Progenitor cell of endocrine pancreas (in vitro differentiated cells): ENCODE measurements around the gene AHDC1. TPM values are rescaled to one million over a fixed set of nuclear protein-coding genes. Genes with fewer than 3 reads are reported as not detected.

Source experiments
- DNase-seq: peaks from one replicate; pipeline ENCODE4 v3.0.0; 2021; ENCODE audit warnings: low spot score; ENCODE audit not compliant: unreplicated experiment
- H3K27ac Mint-ChIP-seq: 2 replicates; pipeline ENCODE4 v1.8.0; 2021; ENCODE audit warnings: mild to moderate bottlenecking, moderate library complexity, mixed read lengths
- H3K27me3 Mint-ChIP-seq: 2 replicates; pipeline ENCODE4 v1.8.0; 2021; ENCODE audit warnings: mixed read lengths
- H3K36me3 Mint-ChIP-seq: 2 replicates; pipeline ENCODE4 v1.8.0; 2022; ENCODE audit warnings: mixed read lengths; ENCODE audit not compliant: insufficient read depth
- H3K4me1 Mint-ChIP-seq: 2 replicates; pipeline ENCODE4 v1.8.0; 2021; ENCODE audit warnings: low read depth, mixed read lengths
- H3K4me3 Mint-ChIP-seq: 2 replicates; pipeline ENCODE4 v1.8.0; 2021; ENCODE audit warnings: low read depth, mild to moderate bottlenecking, moderate library complexity, mixed read lengths
- H3K9me3 Mint-ChIP-seq: 2 replicates; pipeline ENCODE4 v1.8.0; 2021; ENCODE audit warnings: low read depth, mixed read lengths
- CTCF ChIP-seq: fragments of 200-600 bp; sonication (generic); IDR thresholded peaks from one replicate; pipeline ENCODE4 v1.5.0; 2021; ENCODE audit warnings: antibody characterized with exemption, mild to moderate bottlenecking; ENCODE audit not compliant: unreplicated experiment
- total RNA-seq: library from RNA; stranded (reverse); gene quantifications from 2 replicates; pipeline ENCODE4 v1.2.1, GENCODE V29; 2021

AHDC1 gene
- total RNA-seq, 1 donor from 2014 or later = 53.3 TPM

GRCh38 chr1:27485363-27485762, 118.6 kb downstream of the AHDC1 start:
- H3K36me3 Mint-ChIP-seq = no peaks in the 10 kb centered on the region
- no peak for DNase-seq
- H3K27me3 Mint-ChIP-seq = no peaks in the 10 kb centered on the region
- no peak overlapping the region for H3K27ac Mint-ChIP-seq
- H3K4me1 Mint-ChIP-seq = peaks cover 12% of the 10 kb centered on the region
- no peaks in the 10 kb centered on the region for H3K9me3 Mint-ChIP-seq
- TF ChIP-seq CTCF = no peak
- H3K4me3 Mint-ChIP-seq = no peak overlapping the region

Other genes with a start within 250 kb of the AHDC1 start
- gene MAP3K6, start 237.2 kb downstream of the AHDC1 start, total RNA-seq = 1.1 and 1.8 TPM in 2 replicates
- gene FCN3, start 229.3 kb downstream of the AHDC1 start, total RNA-seq = not detected in 2 replicates
- gene CD164L2, start 220.8 kb downstream of the AHDC1 start, total RNA-seq = not detected in 2 replicates
- 1.00 and 1.1 TPM in 2 replicates for gene GPR3, start 211.5 kb downstream of the AHDC1 start, total RNA-seq
- 74.6 and 76.9 TPM in 2 replicates for gene WASF2, start 114.0 kb downstream of the AHDC1 start, total RNA-seq
- not detected in 2 replicates for gene FGR, start 31.0 kb upstream of the AHDC1 start, total RNA-seq
- gene IFI6, start 68.0 kb upstream of the AHDC1 start, total RNA-seq = 4.4 and 5.7 TPM in 2 replicates
- 14.7 and 15.2 TPM in 2 replicates for gene FAM76A, start 121.8 kb upstream of the AHDC1 start, total RNA-seq
- 24.3 and 26.1 TPM in 2 replicates for gene STX12, start 169.1 kb upstream of the AHDC1 start, total RNA-seq
- 50.4 and 52.5 TPM in 2 replicates for gene PPP1R8, start 226.6 kb upstream of the AHDC1 start, total RNA-seq